GM12892 (cell line): Measurements from ENCODE around the gene PKP4.

Experiments
- POLR2A ChIP-seq: IDR thresholded peaks from 2 replicates; pipeline ENCODE4 v1.6.1; 2011; ENCODE audit warnings: low read depth, low read length, control low read depth
- POLR2AphosphoS5 ChIP-seq: IDR thresholded peaks from 2 replicates; pipeline ENCODE4 v1.6.1; 2011; ENCODE audit warnings: low read depth, low read length, control low read depth
- TAF1 ChIP-seq: IDR thresholded peaks from 2 replicates; pipeline ENCODE4 v1.6.1; 2011; ENCODE audit warnings: low read depth, mild to moderate bottlenecking, control low read depth, low read length, borderline replicate concordance

DNA sequence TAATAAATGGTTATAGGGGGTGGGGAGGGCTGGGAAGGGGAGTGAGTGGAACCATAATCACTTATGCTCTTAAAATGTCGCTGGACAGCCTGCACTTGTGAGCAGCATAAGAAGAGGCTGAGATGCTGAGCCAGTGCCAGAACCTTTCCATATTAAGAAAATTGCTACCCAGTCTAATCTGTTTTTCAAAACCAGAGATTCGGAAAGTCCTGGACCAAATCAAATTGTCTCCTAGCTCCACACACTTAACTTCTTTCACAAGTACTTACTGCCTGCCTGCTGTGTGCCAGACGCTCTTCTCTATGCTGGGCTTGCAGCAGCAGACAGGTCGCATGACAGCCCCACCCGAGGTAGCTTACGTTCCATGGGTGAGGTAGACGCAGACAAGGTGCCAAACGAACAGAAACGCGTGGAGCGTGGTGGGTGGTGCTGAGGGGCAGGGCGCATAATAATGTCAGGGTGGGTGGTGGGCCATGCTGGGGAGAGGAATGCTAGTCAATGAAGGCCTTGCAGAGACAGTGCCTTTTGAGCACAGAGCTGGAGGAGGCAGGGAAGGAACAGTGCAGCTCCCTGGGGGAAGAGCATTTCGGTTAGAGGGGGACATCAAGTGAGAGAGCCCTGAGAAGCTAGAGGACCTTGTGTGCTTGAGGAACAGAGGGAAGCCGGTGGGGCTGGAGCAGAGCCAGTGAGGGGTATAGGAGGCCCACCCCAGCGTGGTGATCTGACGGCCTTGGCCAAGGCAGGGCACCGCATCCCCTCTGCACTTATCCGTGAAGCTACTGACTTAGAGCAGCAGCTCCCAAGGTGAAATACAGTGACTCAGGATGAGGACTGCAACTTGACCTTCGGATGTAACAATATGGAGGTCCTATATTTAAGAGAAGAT, 214.9 kb downstream of the PKP4 start:
- no peak for TF ChIP-seq POLR2A
- no peak for TF ChIP-seq POLR2AphosphoS5
- no peak for TF ChIP-seq TAF1
